Measurements from ENCODE around the gene COLEC12. TPM values are rescaled to one million over a fixed set of nuclear protein-coding genes. Genes with fewer than 3 reads are reported as not detected.

Gene COLEC12
- total RNA-seq, 4 donors from 2014 or later: 1.4 to 12.2 (median 4.0) TPM

DNA sequence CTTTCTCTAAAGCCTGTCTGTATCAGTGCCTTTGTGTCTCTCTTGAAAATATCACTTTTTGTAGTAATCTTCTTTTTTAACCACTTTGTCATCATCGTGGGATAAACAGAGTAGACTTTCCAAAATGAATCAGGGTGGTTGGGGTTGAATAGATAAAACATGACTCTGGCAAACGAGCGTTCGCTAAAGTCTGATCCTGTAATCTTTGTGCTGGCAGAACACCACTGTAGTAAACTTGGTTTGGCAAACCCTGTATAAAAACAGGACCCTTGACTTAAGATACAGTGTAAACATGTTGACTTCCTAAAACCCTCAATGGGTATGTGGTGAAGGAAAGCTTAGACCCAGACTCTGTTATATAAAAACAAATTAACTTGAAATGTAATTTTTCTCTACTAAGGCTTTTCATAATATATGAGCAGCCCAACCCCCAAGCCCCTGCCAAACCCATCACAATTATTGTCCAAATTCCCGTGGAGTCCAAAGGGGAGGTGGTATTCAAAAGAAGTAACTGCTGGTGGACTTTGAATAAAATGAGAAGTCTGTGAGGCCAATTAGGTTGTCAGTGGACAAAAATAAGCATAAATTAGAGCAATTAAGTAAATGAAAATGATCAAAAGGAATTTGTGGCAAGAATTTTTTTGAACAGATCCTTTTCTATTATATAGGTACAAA, 52.2 kb downstream of the COLEC12 start:
- no peak for DNase-seq
- H3K27me3 ChIP-seq: no peaks in the 10 kb centered on the region
- peaks cover 0 to 28% (median 0%) of the 10 kb centered on the region in 3 donors for H3K4me1 ChIP-seq
- no peak overlapping the region for H3K4me3 ChIP-seq
- 39 to 43% methylated on average over 5 of the region's 5 CpGs for WGBS, 2 donors
- H3K36me3 ChIP-seq: no peaks in the 10 kb centered on the region
- H3K27ac ChIP-seq: peak overlapping the region in 1 of 4 donors; percentile 74
- peaks cover 0 to 20% (median 5%) of the 10 kb centered on the region in 3 donors for H3K9me3 ChIP-seq
- TF ChIP-seq POLR2A (IDR thresholded peaks at IDR 0.05): no peak
- TF ChIP-seq, protein P1, sequence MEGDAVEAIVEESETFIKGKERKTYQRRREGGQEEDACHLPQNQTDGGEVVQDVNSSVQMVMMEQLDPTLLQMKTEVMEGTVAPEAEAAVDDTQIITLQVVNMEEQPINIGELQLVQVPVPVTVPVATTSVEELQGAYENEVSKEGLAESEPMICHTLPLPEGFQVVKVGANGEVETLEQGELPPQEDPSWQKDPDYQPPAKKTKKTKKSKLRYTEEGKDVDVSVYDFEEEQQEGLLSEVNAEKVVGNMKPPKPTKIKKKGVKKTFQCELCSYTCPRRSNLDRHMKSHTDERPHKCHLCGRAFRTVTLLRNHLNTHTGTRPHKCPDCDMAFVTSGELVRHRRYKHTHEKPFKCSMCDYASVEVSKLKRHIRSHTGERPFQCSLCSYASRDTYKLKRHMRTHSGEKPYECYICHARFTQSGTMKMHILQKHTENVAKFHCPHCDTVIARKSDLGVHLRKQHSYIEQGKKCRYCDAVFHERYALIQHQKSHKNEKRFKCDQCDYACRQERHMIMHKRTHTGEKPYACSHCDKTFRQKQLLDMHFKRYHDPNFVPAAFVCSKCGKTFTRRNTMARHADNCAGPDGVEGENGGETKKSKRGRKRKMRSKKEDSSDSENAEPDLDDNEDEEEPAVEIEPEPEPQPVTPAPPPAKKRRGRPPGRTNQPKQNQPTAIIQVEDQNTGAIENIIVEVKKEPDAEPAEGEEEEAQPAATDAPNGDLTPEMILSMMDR (IDR thresholded peaks at IDR 0.05): no peak
- intact Hi-C loops (cut with DNase I): no loop called here

DNA sequence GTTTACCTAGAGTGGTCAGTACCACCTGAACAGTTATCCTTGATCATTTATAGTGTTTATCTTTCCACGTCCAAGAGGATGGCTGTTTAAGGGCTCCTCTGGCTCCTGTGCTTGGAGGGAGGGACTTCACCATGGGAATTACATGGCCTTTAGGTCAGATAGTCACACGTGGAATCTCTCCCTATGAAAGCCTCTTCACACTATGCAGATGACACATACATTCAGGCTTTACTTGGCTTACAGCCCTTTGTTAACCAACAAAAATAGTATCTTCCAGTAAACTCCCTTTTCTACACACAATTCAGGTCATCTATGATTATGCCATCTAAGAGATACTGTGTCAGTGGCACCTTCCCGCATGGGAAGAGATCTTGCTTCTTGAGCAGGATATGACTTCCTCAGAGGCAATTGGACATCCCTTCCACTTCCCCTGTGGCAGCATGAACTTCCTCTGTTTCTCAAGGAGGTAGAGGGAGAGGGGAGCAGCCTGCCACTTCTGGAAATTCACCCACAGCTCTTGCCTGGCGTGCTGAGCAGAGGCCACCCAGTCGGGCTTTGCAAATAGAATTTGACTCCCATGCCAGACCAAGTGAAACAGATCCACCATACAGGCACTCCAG, 53.5 kb downstream of the COLEC12 start:
- Histone ChIP-seq H3K36me3 (no peaks in the 10 kb centered on the region), H3K4me3 (no peak overlapping the region), H3K9me3 (peaks cover 0 to 15% (median 5%) of the 10 kb centered on the region in 3 donors), H3K27ac (peak overlapping the region in 2 of 4 donors; percentile 15 to 46), H3K4me1 (peaks cover 0 to 28% (median 0%) of the 10 kb centered on the region in 3 donors), H3K27me3 (no peaks in the 10 kb centered on the region)
- WGBS, 2 donors: 63% methylated on average over 5 of the region's 5 CpGs
- no peak for DNase-seq
- TF ChIP-seq POLR2A (IDR thresholded peaks at IDR 0.05): no peak
- intact Hi-C loops (cut with DNase I): no loop called here

DNA sequence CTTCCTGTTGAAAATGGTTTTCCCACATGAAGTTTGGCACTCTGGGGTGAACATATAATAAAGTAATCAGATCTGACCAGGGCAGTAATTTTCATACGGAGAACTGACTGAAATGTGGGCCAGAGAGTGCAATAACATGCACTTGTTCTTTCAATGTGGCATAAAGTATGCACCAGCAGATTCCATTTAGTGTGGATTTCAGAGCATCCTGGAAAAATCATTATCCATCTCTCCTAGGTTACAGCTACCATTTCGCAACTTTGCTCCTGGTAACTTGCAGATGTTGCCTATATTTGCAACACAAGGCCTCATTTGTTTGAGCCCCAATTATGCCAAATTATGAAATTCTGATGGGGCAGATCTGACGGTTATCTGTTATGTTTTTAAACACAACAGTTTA, 55.4 kb downstream of the COLEC12 start:
- DNase-seq: no peak
- H3K4me3 ChIP-seq: no peak overlapping the region
- H3K27ac ChIP-seq: no peak overlapping the region
- 62 to 89% methylated on average over 3 of the region's 3 CpGs for WGBS, 2 donors
- no peaks in the 10 kb centered on the region for H3K9me3 ChIP-seq
- H3K36me3 ChIP-seq: no peaks in the 10 kb centered on the region
- no peak for TF ChIP-seq POLR2A (IDR thresholded peaks at IDR 0.05)
- TF ChIP-seq, protein P1 (IDR thresholded peaks at IDR 0.05): no peak
- no peaks in the 10 kb centered on the region for H3K27me3 ChIP-seq
- intact Hi-C loops (cut with DNase I): no loop called here
- peaks cover 0 to 26% (median 0%) of the 10 kb centered on the region in 3 donors for H3K4me1 ChIP-seq

DNA sequence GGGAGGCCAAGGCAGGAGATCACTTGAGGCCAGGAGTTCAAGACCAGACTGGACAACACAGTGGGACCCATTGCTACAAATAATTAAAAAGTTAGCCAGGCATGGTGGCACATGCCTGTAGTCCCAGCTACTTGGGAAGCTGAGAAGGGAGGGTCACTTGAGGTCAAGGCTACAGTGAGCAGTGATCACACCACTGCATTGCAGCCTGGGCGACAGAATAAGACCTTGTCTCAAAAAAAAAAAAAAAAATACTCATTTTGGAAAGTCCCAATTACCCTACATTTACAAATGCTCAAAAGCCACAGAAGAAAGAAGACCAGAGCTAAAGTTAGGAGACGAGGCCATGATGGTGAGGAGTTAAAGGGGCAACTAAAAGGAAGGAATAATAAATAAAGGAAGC, 61.9 kb downstream of the COLEC12 start:
- no peak overlapping the region for H3K4me3 ChIP-seq
- TF ChIP-seq, protein P1 (IDR thresholded peaks at IDR 0.05): no peak
- no peak for TF ChIP-seq POLR2A (IDR thresholded peaks at IDR 0.05)
- no peaks in the 10 kb centered on the region for H3K9me3 ChIP-seq
- no peak overlapping the region for H3K27ac ChIP-seq
- WGBS, 2 donors: 64 to 86% methylated on average over 2 of the region's 2 CpGs
- intact Hi-C loops (cut with DNase I): no loop called here
- H3K36me3 ChIP-seq: no peaks in the 10 kb centered on the region
- peaks cover 0 to 9% (median 0%) of the 10 kb centered on the region in 3 donors for H3K4me1 ChIP-seq
- H3K27me3 ChIP-seq: no peaks in the 10 kb centered on the region
- DNase-seq: no peak

- Histone ChIP-seq H3K4me3 (no peak overlapping the region), H3K27ac (no peak overlapping the region), H3K4me1 (peaks cover 0 to 9% (median 0%) of the 10 kb centered on the region in 3 donors), H3K9me3 (no peaks in the 10 kb centered on the region), H3K27me3 (no peaks in the 10 kb centered on the region), H3K36me3 (no peaks in the 10 kb centered on the region)
- TF ChIP-seq POLR2A (IDR thresholded peaks at IDR 0.05): no peak
- TF ChIP-seq, protein P1 (IDR thresholded peaks at IDR 0.05): no peak
- no peak for DNase-seq
- WGBS, 2 donors: 74 to 85% methylated on average over 4 of the region's 4 CpGs
- intact Hi-C loops (cut with DNase I): no loop called here
Observed at GRCh38 chr18:435940-436339, 64.6 kb downstream of the COLEC12 start.
